IgD-negative memory B cell (primary cell): Measurements from ENCODE around the gene SLN. TPM values are rescaled to one million over a fixed set of nuclear protein-coding genes. Genes with fewer than 3 reads are reported as not detected.

Experiments used
- polyA plus RNA-seq: library from polyadenylated mRNA; unstranded; fragments of 300-500 nt; fragmentation: Illumina TruSeq; gene quantifications from one replicate; pipeline ENCODE4 v1.2.3, GENCODE V29; 2021

The SLN gene
- polyA plus RNA-seq, 1 donor from 2014 or later: not detected

Other genes with a start within 250 kb of the SLN start
- 11.5 TPM for gene ALKBH8, start 146.3 kb downstream of the SLN start, polyA plus RNA-seq
- not detected for gene ELMOD1, start 120.9 kb downstream of the SLN start, polyA plus RNA-seq
- 21.6 TPM for gene SLC35F2, start 146.7 kb upstream of the SLN start, polyA plus RNA-seq
- gene RAB39A, start 216.4 kb upstream of the SLN start, polyA plus RNA-seq: 0.69 TPM